ENCODE data around the gene MAP3K20.

DNA sequence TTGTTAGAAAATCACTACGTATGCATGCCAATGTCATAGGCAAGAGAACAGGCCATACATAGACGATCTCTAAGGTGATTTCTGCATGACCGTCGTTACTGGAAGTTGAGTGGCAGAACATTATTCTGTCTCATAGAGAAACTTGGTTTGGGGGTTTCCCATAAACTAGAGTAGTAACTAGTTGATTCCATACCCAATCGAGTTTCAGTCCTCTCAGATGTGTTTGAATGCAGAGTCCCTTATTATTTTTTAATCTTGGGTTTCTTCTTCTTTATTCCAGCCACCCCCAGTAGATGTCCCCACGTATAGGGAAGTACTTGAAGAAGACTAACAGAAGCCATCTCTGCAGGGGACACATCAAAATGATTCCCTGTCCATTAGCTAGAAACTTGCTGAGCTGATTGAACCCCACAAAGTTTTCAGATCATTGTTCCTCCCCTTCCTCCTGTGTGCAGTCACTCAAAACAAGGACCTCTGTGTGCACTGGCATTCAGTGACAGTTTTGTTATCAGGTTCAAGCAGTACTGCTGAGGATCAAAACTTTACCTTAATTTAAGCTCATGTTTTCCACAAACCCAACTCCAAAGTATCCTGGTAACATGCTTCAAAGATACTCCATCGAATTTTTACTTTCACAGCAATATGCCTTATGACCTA lies 210.6 kb downstream of the MAP3K20 start:
- TF ChIP-seq TAF1 (IDR thresholded peaks at IDR 0.05; ENCODE audit: borderline replicate concordance, low read depth, low read length) (no peak), POLR2A (IDR thresholded peaks at IDR 0.05; ENCODE audit: low read depth, low read length) (no peak), POLR2AphosphoS5 (IDR thresholded peaks at IDR 0.05; ENCODE audit: low read depth, low read length) (no peak)
